Measurements from ENCODE around the gene SRF.
A peak's percentile ranks its signal among the peaks of the same experiment; 100 is the strongest.
"Not testable (repeated sequence)": the region's sequence is repeated elsewhere in the genome, so short reads cannot be mapped to it uniquely, and the experiment has no call there.

Gene SRF

GRCh38 chr6:43170931-43171706 is at the start of gene SRF:
SRF (plus strand) TSS chr6:43171269; CDS start chr6:43171657, 388 bp downstream.
- DNase-seq = peak; percentile 100

- DNase-seq = no peak
These were observed 48.9 kb upstream of the SRF start for GRCh38 chr6:43122146-43122545.

GRCh38 chr6:43123461-43124314 is 47.4 kb upstream of the SRF start:
- peak; percentile 37 for DNase-seq

GRCh38 chr6:43124481-43124880 is 46.6 kb upstream of the SRF start:
- no peak for DNase-seq

- DNase-seq = peak; percentile 96
These were observed 46.0 kb upstream of the SRF start for GRCh38 chr6:43125119-43125518.

GRCh38 chr6:43125555-43125954 is 45.5 kb upstream of the SRF start:
- DNase-seq = peak; percentile 26

- DNase-seq = no peak
These were observed 43.9 kb upstream of the SRF start for GRCh38 chr6:43127180-43127579.

- peak; percentile 46 for DNase-seq
These were observed 43.2 kb upstream of the SRF start for GRCh38 chr6:43127877-43128276.

GRCh38 chr6:43128926-43129325 is 42.1 kb upstream of the SRF start:
- DNase-seq = no peak

- peak; percentile 35 for DNase-seq
These were observed 41.5 kb upstream of the SRF start for GRCh38 chr6:43129434-43130194.

- DNase-seq = no peak
These were observed 40.6 kb upstream of the SRF start for GRCh38 chr6:43130429-43130828.

- not testable (repeated sequence) for DNase-seq
These were observed 39.7 kb upstream of the SRF start for GRCh38 chr6:43131379-43131778.

- DNase-seq = no peak
These were observed 32.8 kb upstream of the SRF start for GRCh38 chr6:43138267-43138666.

- not testable (repeated sequence) for DNase-seq
These were observed 31.1 kb upstream of the SRF start for GRCh38 chr6:43139973-43140372.

GRCh38 chr6:43141644-43142043 is 29.4 kb upstream of the SRF start:
- DNase-seq = no peak

- DNase-seq = no peak
These were observed 29.0 kb upstream of the SRF start for GRCh38 chr6:43142101-43142500.

GRCh38 chr6:43143235-43144128 is 27.6 kb upstream of the SRF start:
- DNase-seq = peak; percentile 92

- no peak for DNase-seq
These were observed 26.2 kb upstream of the SRF start for GRCh38 chr6:43144879-43145278.

- no peak for DNase-seq
These were observed 24.8 kb upstream of the SRF start for GRCh38 chr6:43146261-43146660.

GRCh38 chr6:43146709-43147688 is 24.1 kb upstream of the SRF start:
- no peak for DNase-seq

All from fibroblast of skin of right quadriceps (primary cell).